HFFc6 (cell line): ENCODE data around the gene DPRX. TPM values are rescaled to one million over a fixed set of nuclear protein-coding genes. Genes with fewer than 3 reads are reported as not detected.

ENCODE experiments used
- DNase-seq: peaks from one replicate; pipeline ENCODE4 v3.0.0-alpha.2; 2018
- H3K27ac Mint-ChIP-seq: 2 replicates; pipeline ENCODE4 v1.8.0; 2020; ENCODE audit warnings: mild to moderate bottlenecking, mixed read lengths
- H3K27me3 Mint-ChIP-seq: 2 replicates; pipeline ENCODE4 v1.8.0; 2021; ENCODE audit warnings: mild to moderate bottlenecking, moderate library complexity, mixed read lengths; ENCODE audit not compliant: insufficient read depth
- H3K36me3 Mint-ChIP-seq: 2 replicates; pipeline ENCODE4 v1.8.0; 2021; ENCODE audit warnings: low read depth, mixed read lengths
- H3K4me1 Mint-ChIP-seq: 2 replicates; pipeline ENCODE4 v1.8.0; 2020; ENCODE audit warnings: low read depth, mixed read lengths
- H3K4me3 Mint-ChIP-seq: 2 replicates; pipeline ENCODE4 v1.8.0; 2020; ENCODE audit warnings: mild to moderate bottlenecking, moderate library complexity, mixed read lengths
- H3K9me3 Mint-ChIP-seq: 2 replicates; pipeline ENCODE4 v1.8.0; 2020; ENCODE audit warnings: mild to moderate bottlenecking, mixed read lengths
- total RNA-seq, 6 experiments: library from RNA; stranded (reverse); fragmentation: NEBNext Ultra II Directional; extraction: Animal tissue kit (Norgen Biotek cat#: 25700); gene quantifications; 2 replicates in 1 of 6; 3 replicates in 5 of 6; pipeline ENCODE4 v1.2.3, GENCODE V29; 2021
- TF ChIP-seq, protein P1 (sequence below): fragments of 200-600 bp; sonication (generic); IDR thresholded peaks from 2 replicates; pipeline ENCODE4 v1.5.0; 2021; ENCODE audit warnings: antibody characterized with exemption, mild to moderate bottlenecking

Gene DPRX
- total RNA-seq, 6 experiments from 2014 or later: not detected

DNA sequence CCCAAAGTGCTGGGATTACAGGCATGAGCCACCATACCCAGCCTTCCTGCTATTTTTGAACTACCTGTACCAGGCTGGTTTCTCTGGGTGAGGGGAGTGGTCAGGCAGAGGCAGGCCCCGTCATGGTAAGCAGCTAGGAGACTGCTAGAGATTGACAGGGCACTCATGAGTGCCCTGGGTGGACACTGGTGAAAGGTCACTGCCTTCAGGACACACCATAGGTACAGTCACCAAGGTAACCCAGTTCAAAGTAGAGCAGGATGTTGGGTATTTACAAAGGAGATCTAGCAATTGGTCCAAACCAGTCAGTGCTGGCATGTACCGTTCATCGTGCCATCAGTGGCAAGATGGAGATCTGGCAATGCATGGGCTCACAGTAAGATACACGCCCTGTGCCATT, 25.5 kb downstream of the DPRX start:
- peaks cover 3% of the 10 kb centered on the region for H3K27me3 Mint-ChIP-seq
- TF ChIP-seq, protein P1, sequence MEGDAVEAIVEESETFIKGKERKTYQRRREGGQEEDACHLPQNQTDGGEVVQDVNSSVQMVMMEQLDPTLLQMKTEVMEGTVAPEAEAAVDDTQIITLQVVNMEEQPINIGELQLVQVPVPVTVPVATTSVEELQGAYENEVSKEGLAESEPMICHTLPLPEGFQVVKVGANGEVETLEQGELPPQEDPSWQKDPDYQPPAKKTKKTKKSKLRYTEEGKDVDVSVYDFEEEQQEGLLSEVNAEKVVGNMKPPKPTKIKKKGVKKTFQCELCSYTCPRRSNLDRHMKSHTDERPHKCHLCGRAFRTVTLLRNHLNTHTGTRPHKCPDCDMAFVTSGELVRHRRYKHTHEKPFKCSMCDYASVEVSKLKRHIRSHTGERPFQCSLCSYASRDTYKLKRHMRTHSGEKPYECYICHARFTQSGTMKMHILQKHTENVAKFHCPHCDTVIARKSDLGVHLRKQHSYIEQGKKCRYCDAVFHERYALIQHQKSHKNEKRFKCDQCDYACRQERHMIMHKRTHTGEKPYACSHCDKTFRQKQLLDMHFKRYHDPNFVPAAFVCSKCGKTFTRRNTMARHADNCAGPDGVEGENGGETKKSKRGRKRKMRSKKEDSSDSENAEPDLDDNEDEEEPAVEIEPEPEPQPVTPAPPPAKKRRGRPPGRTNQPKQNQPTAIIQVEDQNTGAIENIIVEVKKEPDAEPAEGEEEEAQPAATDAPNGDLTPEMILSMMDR: no peak
- no peaks in the 10 kb centered on the region for H3K4me1 Mint-ChIP-seq
- DNase-seq: no peak
- no peak overlapping the region for H3K27ac Mint-ChIP-seq
- no peak overlapping the region for H3K4me3 Mint-ChIP-seq
- H3K36me3 Mint-ChIP-seq: peaks cover 9% of the 10 kb centered on the region
- peaks cover 44% of the 10 kb centered on the region for H3K9me3 Mint-ChIP-seq

DNA sequence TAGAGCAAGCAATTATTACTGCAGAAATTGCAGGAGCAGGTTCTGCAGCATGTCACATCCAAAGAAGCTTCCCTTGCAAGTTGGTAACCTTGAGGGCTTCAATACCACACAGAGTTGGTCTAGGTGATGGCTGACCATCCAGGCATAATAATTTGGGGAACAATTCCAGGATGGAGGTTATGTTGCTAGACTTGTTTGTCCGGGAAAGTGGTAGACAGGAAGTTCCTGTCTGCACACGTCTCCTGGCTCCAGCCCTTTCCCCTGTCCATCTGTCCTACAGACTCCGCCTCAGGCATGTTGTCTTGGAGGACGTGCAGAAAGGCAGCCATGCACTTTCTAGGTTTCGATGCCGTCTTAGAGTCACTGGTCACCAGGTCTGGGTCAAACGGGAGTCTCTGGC, 26.0 kb downstream of the DPRX start:
- TF ChIP-seq, protein P1: no peak
- H3K27me3 Mint-ChIP-seq: peaks cover 3% of the 10 kb centered on the region
- DNase-seq: no peak
- H3K27ac Mint-ChIP-seq: no peak overlapping the region
- no peaks in the 10 kb centered on the region for H3K4me1 Mint-ChIP-seq
- peaks cover 46% of the 10 kb centered on the region for H3K9me3 Mint-ChIP-seq
- H3K4me3 Mint-ChIP-seq: no peak overlapping the region
- peaks cover 9% of the 10 kb centered on the region for H3K36me3 Mint-ChIP-seq

DNA sequence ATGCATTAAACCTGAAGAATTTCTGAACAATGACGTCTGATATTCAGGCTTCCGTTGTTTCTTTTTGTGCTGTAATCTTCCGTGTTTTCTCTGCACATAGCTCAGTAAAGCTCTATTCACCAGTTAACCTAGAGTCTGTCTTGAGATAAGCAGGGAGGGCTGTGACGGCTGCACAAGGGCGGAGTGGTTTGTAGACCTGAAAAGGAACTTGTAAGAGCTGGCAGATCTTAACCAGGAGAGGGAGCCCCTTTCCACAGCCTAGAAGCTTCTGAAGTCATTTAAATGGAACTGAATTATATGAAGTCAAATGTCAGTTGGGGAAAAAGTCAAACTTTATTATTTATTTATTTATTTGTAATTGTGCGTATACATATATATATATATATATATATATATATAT, 27.5 kb downstream of the DPRX start:
- TF ChIP-seq, protein P1: peak; percentile 24; the same call in 1 of the 2 replicates
- Mint-ChIP-seq H3K27ac (no peak overlapping the region), H3K9me3 (peaks cover 55% of the 10 kb centered on the region), H3K36me3 (peaks cover 14% of the 10 kb centered on the region), H3K4me3 (no peak overlapping the region), H3K27me3 (peaks cover 4% of the 10 kb centered on the region), H3K4me1 (no peaks in the 10 kb centered on the region)
- no peak for DNase-seq

DNA sequence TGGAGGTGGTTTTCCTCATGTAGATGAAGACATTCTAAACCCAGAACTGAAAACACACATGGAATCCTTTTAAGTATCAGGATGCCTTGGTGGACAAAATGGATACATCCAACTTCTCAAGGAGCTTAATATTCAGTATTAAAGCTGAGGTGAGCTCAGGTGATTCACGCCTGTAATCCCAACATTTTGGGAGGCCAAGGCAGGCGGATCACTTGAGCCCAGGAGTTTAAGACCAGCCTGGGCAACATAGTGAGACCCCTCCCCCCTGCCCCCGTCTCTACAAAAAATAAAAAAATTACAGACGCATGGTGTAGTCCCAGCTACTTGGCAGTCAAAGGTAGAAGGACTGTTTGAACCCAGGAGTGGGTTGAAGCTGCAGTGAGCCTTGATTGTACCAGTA, 28.8 kb downstream of the DPRX start:
- DNase-seq: no peak
- Mint-ChIP-seq H3K36me3 (peaks cover 9% of the 10 kb centered on the region), H3K4me1 (no peaks in the 10 kb centered on the region), H3K27me3 (peaks cover 4% of the 10 kb centered on the region), H3K9me3 (peaks cover 49% of the 10 kb centered on the region), H3K4me3 (no peak overlapping the region), H3K27ac (no peak overlapping the region)
- TF ChIP-seq, protein P1: no peak

DNA sequence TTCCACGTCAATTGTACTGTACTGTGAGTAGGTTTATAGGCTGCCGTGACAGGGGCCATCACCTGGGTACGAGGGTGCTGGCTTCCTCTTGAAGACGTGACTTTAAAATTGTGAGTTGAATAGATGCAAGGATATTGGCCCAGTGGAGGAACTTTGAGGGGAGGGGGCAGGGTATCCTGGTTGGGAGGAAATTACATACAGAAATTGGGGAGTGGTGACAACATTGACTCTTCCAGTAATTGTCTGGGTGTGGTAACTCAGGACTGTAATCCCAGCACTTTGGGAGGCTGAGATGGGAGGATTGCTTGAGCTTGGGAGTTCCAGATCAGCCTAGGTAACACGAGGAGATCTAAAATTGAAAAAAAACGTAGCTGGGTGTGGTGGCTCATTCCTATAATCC, 30.4 kb downstream of the DPRX start:
- DNase-seq: no peak
- Mint-ChIP-seq H3K4me1 (no peaks in the 10 kb centered on the region), H3K36me3 (peaks cover 5% of the 10 kb centered on the region), H3K4me3 (no peak overlapping the region), H3K27ac (no peak overlapping the region), H3K9me3 (peaks cover 40% of the 10 kb centered on the region), H3K27me3 (peaks cover 4% of the 10 kb centered on the region)
- TF ChIP-seq, protein P1: no peak

DNA sequence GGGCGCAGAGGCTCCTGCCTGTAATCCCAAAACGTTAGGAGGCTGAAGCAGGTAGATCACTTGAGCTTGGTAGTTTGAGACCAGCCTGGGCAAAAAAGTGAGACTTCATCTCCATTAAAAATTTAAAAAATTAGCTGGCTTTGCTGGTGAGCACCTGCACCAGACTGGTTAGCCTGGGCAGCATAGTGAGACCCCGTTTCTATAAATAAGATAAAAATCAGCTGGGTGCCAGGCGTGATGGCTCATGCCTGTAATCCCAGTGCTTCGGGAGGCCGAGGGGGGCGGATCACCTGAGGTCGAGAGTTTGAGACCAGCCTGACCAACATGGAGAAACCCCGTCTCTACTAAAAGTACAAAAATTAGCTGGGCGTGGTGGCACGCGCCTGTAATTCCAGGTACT, 32.4 kb downstream of the DPRX start:
- Mint-ChIP-seq H3K36me3 (peaks cover 5% of the 10 kb centered on the region), H3K27ac (no peak overlapping the region), H3K27me3 (peaks cover 4% of the 10 kb centered on the region), H3K4me1 (no peaks in the 10 kb centered on the region), H3K4me3 (no peak overlapping the region), H3K9me3 (peaks cover 30% of the 10 kb centered on the region)
- DNase-seq: no peak
- TF ChIP-seq, protein P1: no peak
